GM12878 (cell line): ENCODE results near the gene PITPNM3. TPM values are rescaled to one million over a fixed set of nuclear protein-coding genes. Genes with fewer than 3 reads are reported as not detected.

Experiments
- ATF3 ChIP-seq: IDR thresholded peaks from 2 replicates; pipeline ENCODE4 v1.6.1; 2011; ENCODE audit warnings: low read depth, mild to moderate bottlenecking, low read length, moderate library complexity, borderline replicate concordance; ENCODE audit errors: extremely low read depth
- CHD1 ChIP-seq: IDR thresholded peaks from 2 replicates; pipeline ENCODE4 v1.6.1; 2012; ENCODE audit warnings: low read depth, low read length, improper control_type of control experiment
- CREM ChIP-seq: IDR thresholded peaks from 2 replicates; pipeline ENCODE4 v1.6.1; 2014; ENCODE audit warnings: antibody characterized with exemption, low read depth
- CUX1 ChIP-seq: IDR thresholded peaks from 2 replicates; pipeline ENCODE4 v1.6.1; 2012; ENCODE audit warnings: improper control_type of control experiment, low read depth, low read length; ENCODE audit not compliant: insufficient replicate concordance
- ELK1 ChIP-seq: IDR thresholded peaks from 2 replicates; pipeline ENCODE4 v1.6.1; 2012; ENCODE audit warnings: low read depth, low read length, improper control_type of control experiment
- EZH2 ChIP-seq: IDR thresholded peaks from 2 replicates; pipeline ENCODE4 v1.6.1; 2012; ENCODE audit warnings: low read depth, mild to moderate bottlenecking, control low read depth, inconsistent platforms, low read length, borderline replicate concordance; ENCODE audit not compliant: control insufficient read depth
- IKZF1 ChIP-seq: fragments of 450-650 bp; conservative IDR thresholded peaks from 2 replicates; pipeline ENCODE4 v1.6.1; 2017; ENCODE audit warnings: antibody characterized with exemption, mild to moderate bottlenecking
- IRF3 ChIP-seq: fragments of 450-650 bp; IDR thresholded peaks from 2 replicates; pipeline ENCODE4 v1.6.1; 2014; ENCODE audit warnings: mild to moderate bottlenecking
- IRF5 ChIP-seq: fragments of 450-650 bp; IDR thresholded peaks from 2 replicates; pipeline ENCODE4 v1.6.1; 2017; ENCODE audit warnings: borderline replicate concordance
- MTA3 ChIP-seq: IDR thresholded peaks from 2 replicates; pipeline ENCODE4 v1.6.1; 2012; ENCODE audit warnings: low read length, inconsistent platforms, borderline replicate concordance
- MXI1 ChIP-seq: fragments of 150-350 bp; IDR thresholded peaks from 2 replicates; pipeline ENCODE4 v1.6.1; 2011; ENCODE audit warnings: low read depth, mild to moderate bottlenecking, inconsistent platforms, low read length, improper control_type of control experiment
- NFIC ChIP-seq: IDR thresholded peaks from 2 replicates; pipeline ENCODE4 v1.6.1; 2012; ENCODE audit warnings: low read depth, mild to moderate bottlenecking, inconsistent platforms, low read length, moderate library complexity
- NFXL1 ChIP-seq: fragments of 450-650 bp; IDR thresholded peaks from 2 replicates; pipeline ENCODE4 v1.6.1; 2017; ENCODE audit warnings: antibody characterized with exemption, mild to moderate bottlenecking, borderline replicate concordance
- PAX5 ChIP-seq: IDR thresholded peaks from 2 replicates; pipeline ENCODE4 v1.6.1; 2011; ENCODE audit warnings: low read depth, low read length, borderline replicate concordance
- SMAD5 ChIP-seq: IDR thresholded peaks from 2 replicates; pipeline ENCODE4 v1.6.1; 2016; ENCODE audit warnings: antibody characterized with exemption, low read depth
- STAT3 ChIP-seq: IDR thresholded peaks from 2 replicates; pipeline ENCODE4 v1.6.1; 2011; ENCODE audit warnings: low read depth, low read length, improper control_type of control experiment
- WRNIP1 ChIP-seq: IDR thresholded peaks from 2 replicates; pipeline ENCODE4 v1.6.1; 2011; ENCODE audit warnings: low read depth, low read length, improper control_type of control experiment, borderline replicate concordance
- YBX1 ChIP-seq: fragments of 450-650 bp; IDR thresholded peaks from 2 replicates; pipeline ENCODE4 v1.6.1; 2016; ENCODE audit warnings: antibody characterized with exemption
- ZNF274 ChIP-seq: IDR thresholded peaks from one replicate; pipeline ENCODE4 v1.8.0; 2011; ENCODE audit not compliant: insufficient read length, insufficient read depth
- ZNF622 ChIP-seq: fragments of 450-650 bp; IDR thresholded peaks from 2 replicates; pipeline ENCODE4 v1.6.1; 2017; ENCODE audit warnings: mild to moderate bottlenecking, inconsistent platforms
- ZZZ3 ChIP-seq: IDR thresholded peaks from 2 replicates; pipeline ENCODE4 v1.6.1; 2011; ENCODE audit warnings: low read depth; ENCODE audit not compliant: control insufficient read depth, insufficient read length
- polyA plus RNA-seq, 11 experiments: library from polyadenylated mRNA; depleted of rRNA in 4 of 11; unstranded in 6 of 11; stranded (reverse) in 5 of 11; fragments of >200 nt; fragmentation: Nextera tagmentation in 4 of 11; fragmentation: Illumina TruSeq in 1 of 11; extraction: Ambion mirVana in 4 of 11; extraction: Trizol in 1 of 11; gene quantifications; 1 replicate in 1 of 11; 2 replicates in 10 of 11; pipeline versions ENCODE4 v1.2.1 to v1.2.3, GENCODE V29; 2011 to 2016; ENCODE audit warnings: inconsistent platforms in 2 of 11, missing spikeins in 2 of 11, low read depth in 1 of 11
- total RNA-seq, 4 experiments: library from RNA; depleted of rRNA in 3 of 4; stranded (reverse); fragments of >200 nt in 3 of 4; fragmentation: Illumina TruSeq in 1 of 4; extraction: Trizol in 1 of 4; gene quantifications; 2 replicates each; pipeline versions ENCODE4 v1.2.1 to v1.2.3, GENCODE V29; 2013 to 2021

The PITPNM3 gene
- total and polyA plus RNA-seq, 10 of the 15 experiments (the other 5 are each of a cell fraction or from before 2014, with no cell fraction given) = 0.02 to 0.49 (median 0.19) TPM; not detected in 1

GRCh38 chr17:6443692-6444570 is 112.4 kb downstream of the PITPNM3 start, which contains the start of gene PIMREG (continued):
- TF ChIP-seq CUX1 = no peak
- TF ChIP-seq YBX1 = no peak
- peak; percentile 7; the same call in 1 of the 2 replicates for TF ChIP-seq SMAD5
- no peak for TF ChIP-seq STAT3
- TF ChIP-seq CREM = no peak; the same call in none of the 2 replicates
- no peak for TF ChIP-seq NFIC
- no peak for TF ChIP-seq CHD1
- no peak for TF ChIP-seq ZZZ3
- no peak for TF ChIP-seq ZNF274
- no peak for TF ChIP-seq ZNF622
- no peak for TF ChIP-seq IRF5
- no peak for TF ChIP-seq PAX5
- no peak for TF ChIP-seq IRF3
- no peak for TF ChIP-seq NFXL1
- 0 out of 2 replicates have a peak, but pooled peaks have one; percentile 34 for TF ChIP-seq ELK1
- TF ChIP-seq MTA3 = no peak
- TF ChIP-seq IKZF1 = peak; percentile 59
- peak; percentile 71 for TF ChIP-seq MXI1
- no peak for TF ChIP-seq ATF3
- TF ChIP-seq EZH2 = no peak
- TF ChIP-seq WRNIP1 = no peak
